Mucosa of rectum (tissue), 2 donors: ENCODE measurements around the gene TBC1D16.
A peak's percentile ranks its signal among the peaks of the same experiment; 100 is the strongest.

ENCODE experiments used
- H3K27ac ChIP-seq, 2 donors: one replicate each; pipeline ENCODE4 v1.7.0; 2013; ENCODE audit warnings: inconsistent platforms in 2 of 2, low read depth in 2 of 2, low read length in 2 of 2
- H3K27me3 ChIP-seq, 2 donors: one replicate each; pipeline ENCODE4 v1.7.0; 2013; ENCODE audit warnings: low read length in 2 of 2; ENCODE audit not compliant: control insufficient read depth in 2 of 2, insufficient read depth in 2 of 2
- H3K36me3 ChIP-seq, 2 donors: one replicate each; pipeline ENCODE4 v1.7.0; 2013; ENCODE audit warnings: low read length in 2 of 2; ENCODE audit not compliant: control insufficient read depth in 2 of 2, insufficient read depth in 2 of 2
- H3K4me1 ChIP-seq, 2 donors: one replicate each; pipeline ENCODE4 v1.7.0; 2013; ENCODE audit warnings: low read length in 2 of 2, mild to moderate bottlenecking in 1 of 2; ENCODE audit not compliant: control insufficient read depth in 2 of 2, insufficient read depth in 2 of 2
- H3K4me3 ChIP-seq, 2 donors: one replicate each; pipeline ENCODE4 v1.7.0; 2013; ENCODE audit warnings: low read length in 2 of 2
- H3K9ac ChIP-seq, 2 donors: one replicate each; pipeline ENCODE4 v1.7.0; 2013; ENCODE audit warnings: low read length in 2 of 2, low read depth in 1 of 2, mild to moderate bottlenecking in 1 of 2
- H3K9me3 ChIP-seq, 2 donors: one replicate each; pipeline ENCODE4 v1.7.0; 2013; ENCODE audit warnings: low read length in 2 of 2; ENCODE audit not compliant: control insufficient read depth in 2 of 2
- donor health status: healthy.
- donor health status: Normal muscosa, but diverticular disease.

TBC1D16 gene

GRCh38 chr17:80005360-80006338 lies 30.0 kb downstream of the TBC1D16 start:
- peak overlapping the region in 1 of 2 donors; percentile 39 for H3K4me3 ChIP-seq
- no peaks in the 10 kb centered on the region for H3K9me3 ChIP-seq
- H3K27me3 ChIP-seq = no peaks in the 10 kb centered on the region
- no peak overlapping the region for H3K27ac ChIP-seq
- H3K4me1 ChIP-seq = peaks cover 10 to 12% of the 10 kb centered on the region in 2 donors
- H3K36me3 ChIP-seq = peaks cover 0 to 2% of the 10 kb centered on the region in 2 donors
- peak overlapping the region in 1 of 2 donors; percentile 50 for H3K9ac ChIP-seq

- H3K4me3 ChIP-seq = no peak overlapping the region
- peaks cover 10 to 12% of the 10 kb centered on the region in 2 donors for H3K4me1 ChIP-seq
- H3K36me3 ChIP-seq = no peaks in the 10 kb centered on the region
- no peaks in the 10 kb centered on the region for H3K27me3 ChIP-seq
- H3K9ac ChIP-seq = no peak overlapping the region
- no peaks in the 10 kb centered on the region for H3K9me3 ChIP-seq
- H3K27ac ChIP-seq = no peak overlapping the region
These were observed 31.7 kb downstream of the TBC1D16 start for GRCh38 chr17:80003969-80004368.

DNA sequence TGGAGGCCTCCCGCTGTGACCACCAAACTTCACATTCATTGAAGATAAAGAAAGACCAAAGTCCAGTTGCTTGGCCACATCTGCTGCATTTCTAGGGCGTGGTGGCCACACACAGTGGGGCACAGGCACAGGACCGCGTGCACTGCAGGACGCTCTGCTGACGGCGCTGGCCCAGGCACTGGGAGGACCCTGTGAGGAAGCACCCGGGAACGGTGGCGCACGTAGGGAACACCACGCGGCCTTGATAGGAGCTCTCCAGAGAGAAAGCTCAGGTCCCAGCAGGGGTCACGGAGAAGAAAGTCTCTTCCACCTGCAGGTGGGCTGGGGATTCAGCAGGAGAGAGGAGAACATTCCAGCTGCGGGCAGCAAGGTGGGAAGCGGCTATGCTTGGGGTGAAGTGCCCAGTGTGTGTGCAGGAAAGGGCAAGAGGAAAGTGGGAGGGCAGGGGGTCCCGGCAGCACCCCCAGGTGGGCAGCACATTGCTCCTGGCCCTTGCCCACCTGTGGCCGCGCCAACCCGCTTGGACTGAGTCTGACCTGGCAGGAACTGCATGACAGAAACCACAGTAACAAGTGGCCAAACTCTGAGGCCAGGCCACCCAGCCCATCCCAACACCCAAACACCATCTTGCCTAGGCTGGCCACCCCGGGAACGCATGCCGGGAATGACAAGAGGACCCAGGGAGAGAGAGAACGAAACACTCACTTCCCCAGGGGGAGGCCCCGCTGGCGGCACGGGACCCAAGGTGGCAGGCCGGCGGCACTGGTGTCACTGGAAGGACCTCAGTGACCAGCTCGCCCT lies 32.8 kb downstream of the TBC1D16 start:
- no peaks in the 10 kb centered on the region for H3K36me3 ChIP-seq
- H3K4me3 ChIP-seq = no peak overlapping the region
- peaks cover 7 to 8% of the 10 kb centered on the region in 2 donors for H3K4me1 ChIP-seq
- H3K27me3 ChIP-seq = no peaks in the 10 kb centered on the region
- no peaks in the 10 kb centered on the region for H3K9me3 ChIP-seq
- H3K27ac ChIP-seq = no peak overlapping the region
- H3K9ac ChIP-seq = no peak overlapping the region

- H3K27ac ChIP-seq = no peak overlapping the region
These were observed 33.5 kb downstream of the TBC1D16 start for GRCh38 chr17:80002070-80002641.

DNA sequence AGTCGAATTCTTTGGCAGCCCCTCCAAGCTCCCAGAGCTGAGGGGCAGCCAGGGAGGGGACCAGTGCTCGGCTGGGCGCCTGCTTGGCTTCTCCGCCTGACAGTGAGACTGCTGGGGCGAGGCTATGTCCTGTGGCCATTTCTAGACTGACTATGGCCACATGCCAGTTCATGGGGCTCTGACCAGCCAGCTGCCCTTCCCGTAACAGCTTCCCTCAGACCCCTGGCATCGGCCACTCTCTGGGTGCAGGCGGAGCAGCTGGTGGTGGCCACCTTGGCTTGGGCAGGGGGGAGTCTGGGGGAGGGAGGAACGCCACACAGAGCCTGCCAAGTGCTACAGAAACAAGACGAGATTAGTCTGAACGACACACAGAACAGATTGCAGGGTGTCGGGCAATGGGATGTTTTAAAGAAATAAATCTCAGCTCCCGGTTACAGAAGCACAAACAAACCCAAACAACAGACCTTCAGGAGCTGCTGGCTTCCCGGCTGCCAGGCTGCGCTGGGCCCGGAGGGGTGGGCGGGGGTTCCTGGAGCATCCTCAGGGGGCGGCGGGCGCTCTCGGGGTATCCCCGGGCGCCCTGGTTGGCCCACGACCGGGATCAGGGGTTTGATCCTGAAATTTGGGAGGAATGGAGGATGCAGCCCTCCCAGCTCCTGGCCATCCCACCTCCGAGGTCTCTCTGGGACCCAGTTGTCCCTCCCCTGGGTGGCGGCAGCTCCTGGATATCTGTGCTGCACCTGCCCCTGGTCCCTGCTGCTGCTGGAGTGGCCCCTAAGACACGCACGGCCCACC lies 34.5 kb downstream of the TBC1D16 start:
- no peaks in the 10 kb centered on the region for H3K27me3 ChIP-seq
- no peak overlapping the region for H3K4me3 ChIP-seq
- H3K9me3 ChIP-seq = no peaks in the 10 kb centered on the region
- no peaks in the 10 kb centered on the region for H3K36me3 ChIP-seq
- no peak overlapping the region for H3K27ac ChIP-seq
- H3K9ac ChIP-seq = no peak overlapping the region
- peaks cover 8 to 11% of the 10 kb centered on the region in 2 donors for H3K4me1 ChIP-seq

More at GRCh38 chr17:80002070-80002641, 33.5 kb downstream of the TBC1D16 start:
- no peaks in the 10 kb centered on the region for H3K36me3 ChIP-seq
- H3K9ac ChIP-seq = no peak overlapping the region
- H3K4me1 ChIP-seq = peaks cover 8 to 11% of the 10 kb centered on the region in 2 donors
- H3K27me3 ChIP-seq = no peaks in the 10 kb centered on the region
- no peak overlapping the region for H3K4me3 ChIP-seq
- no peaks in the 10 kb centered on the region for H3K9me3 ChIP-seq

GRCh38 chr17:80000136-80000535 lies 35.5 kb downstream of the TBC1D16 start:
- no peaks in the 10 kb centered on the region for H3K27me3 ChIP-seq
- no peak overlapping the region for H3K9ac ChIP-seq
- no peaks in the 10 kb centered on the region for H3K36me3 ChIP-seq
- H3K9me3 ChIP-seq = no peaks in the 10 kb centered on the region
- no peak overlapping the region for H3K4me3 ChIP-seq
- H3K4me1 ChIP-seq = peaks cover 6 to 8% of the 10 kb centered on the region in 2 donors
- no peak overlapping the region for H3K27ac ChIP-seq

DNA sequence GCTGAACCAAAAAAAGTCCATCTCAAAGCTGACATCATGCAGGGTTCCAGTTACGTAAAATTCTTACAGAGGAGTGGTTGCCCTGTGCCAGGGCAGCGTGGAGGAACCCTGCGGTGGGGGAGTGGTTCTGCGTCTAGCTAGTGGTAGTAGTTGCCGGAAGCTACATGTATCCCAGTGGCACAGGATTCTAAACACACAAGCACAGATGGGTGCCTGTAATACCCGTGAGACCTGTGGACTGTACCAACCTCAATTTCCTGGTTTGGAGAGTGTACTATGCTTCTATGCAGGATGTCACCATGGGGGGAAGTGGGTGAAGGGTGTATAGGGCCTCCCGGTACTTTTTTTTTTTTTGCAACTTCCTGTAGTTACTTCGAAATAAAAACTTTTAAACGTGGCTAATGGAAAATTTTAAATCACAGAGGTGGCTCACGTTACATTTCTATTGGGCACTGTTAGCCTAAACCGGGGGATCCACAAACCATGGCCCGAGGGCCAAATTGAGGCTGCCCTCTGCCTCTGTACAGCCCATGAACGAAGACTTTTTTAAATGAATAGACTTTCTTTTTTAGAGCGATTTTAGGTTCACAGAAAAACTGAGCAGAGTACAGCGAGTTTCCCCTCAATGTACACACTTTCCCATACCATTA lies 38.5 kb downstream of the TBC1D16 start:
- H3K4me1 ChIP-seq = peaks cover 18 to 24% of the 10 kb centered on the region in 2 donors
- H3K27ac ChIP-seq = peak overlapping the region in 1 of 2 donors; percentile 65
- no peaks in the 10 kb centered on the region for H3K9me3 ChIP-seq
- no peak overlapping the region for H3K9ac ChIP-seq
- H3K36me3 ChIP-seq = no peaks in the 10 kb centered on the region
- no peak overlapping the region for H3K4me3 ChIP-seq
- no peaks in the 10 kb centered on the region for H3K27me3 ChIP-seq

DNA sequence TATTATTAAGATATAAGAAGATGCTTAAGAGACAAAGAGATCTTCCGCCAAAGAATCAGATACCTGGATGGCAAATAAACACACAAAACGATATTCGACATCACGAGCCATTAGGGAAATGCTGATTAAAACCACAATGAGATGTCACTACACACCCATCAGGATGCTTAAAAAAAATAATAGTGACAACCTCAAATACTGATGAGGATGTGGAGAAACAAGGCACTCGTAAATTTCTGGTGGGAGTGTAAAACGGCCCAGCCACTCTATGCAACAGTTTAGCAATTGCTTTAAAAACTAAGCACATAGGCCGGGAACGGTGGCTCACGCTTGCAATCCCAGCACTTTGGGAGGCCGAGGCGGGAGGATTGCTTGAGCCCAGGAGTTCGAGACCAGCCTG lies 39.4 kb downstream of the TBC1D16 start:
- Histone ChIP-seq H3K4me1 (peaks cover 23 to 29% of the 10 kb centered on the region in 2 donors), H3K27me3 (no peaks in the 10 kb centered on the region), H3K9me3 (no peaks in the 10 kb centered on the region), H3K4me3 (no peak overlapping the region), H3K9ac (no peak overlapping the region), H3K36me3 (no peaks in the 10 kb centered on the region), H3K27ac (no peak overlapping the region)

GRCh38 chr17:79995696-79996095 lies 40.0 kb downstream of the TBC1D16 start:
- Histone ChIP-seq H3K4me3 (no peak overlapping the region), H3K27ac (no peak overlapping the region), H3K27me3 (no peaks in the 10 kb centered on the region), H3K4me1 (peaks cover 27 to 32% of the 10 kb centered on the region in 2 donors), H3K9ac (no peak overlapping the region), H3K9me3 (no peaks in the 10 kb centered on the region), H3K36me3 (no peaks in the 10 kb centered on the region)
